WTC11 (cell line): ENCODE measurements around the gene SCO1. TPM values are rescaled to one million over a fixed set of nuclear protein-coding genes. Genes with fewer than 3 reads are reported as not detected.

ENCODE experiments used
- ATAC-seq: fragments of 200-7000 bp; cut with Tn5 transposase; 2 replicates; pipeline ENCODE4 v1.10.0; 2021; ENCODE audit warnings: mild to moderate bottlenecking, moderate library complexity
- CTCF ChIA-PET: fragments of 300-600 bp; sonication (Branson Sonifier 250); formaldehyde crosslinking; loops from one replicate; lab custom pipeline; 2021; ENCODE audit warnings: antibody characterized with exemption; lab: Charles Lee
- POLR2A ChIA-PET: fragments of 350-600 bp; sonication (Branson Sonifier 250); formaldehyde crosslinking; loops from one replicate; lab custom pipeline; 2021; ENCODE audit warnings: antibody characterized with exemption; lab: Charles Lee
- DNase-seq: peaks from one replicate; pipeline ENCODE4 v3.0.0; 2021; ENCODE audit warnings: low spot score
- H3K27ac Mint-ChIP-seq: 2 replicates; pipeline ENCODE4 v1.8.0; 2021; ENCODE audit warnings: mixed read lengths
- H3K27me3 Mint-ChIP-seq: 2 replicates; pipeline ENCODE4 v1.8.0; 2021; ENCODE audit warnings: low read depth, mild to moderate bottlenecking, moderate library complexity, mixed read lengths
- H3K36me3 Mint-ChIP-seq: 2 replicates; pipeline ENCODE4 v1.8.0; 2021; ENCODE audit warnings: mixed read lengths
- H3K4me1 Mint-ChIP-seq: 2 replicates; pipeline ENCODE4 v1.8.0; 2022; ENCODE audit warnings: mixed read lengths
- H3K4me3 Mint-ChIP-seq: 2 replicates; pipeline ENCODE4 v1.8.0; 2021; ENCODE audit warnings: mild to moderate bottlenecking, moderate library complexity, mixed read lengths
- H3K9me3 Mint-ChIP-seq: 2 replicates; pipeline ENCODE4 v1.8.0; 2021; ENCODE audit warnings: mixed read lengths
- ATF3 ChIP-seq: sonication (generic); formaldehyde crosslinking; conservative IDR thresholded peaks from 2 replicates; pipeline ENCODE4 v1.8.1; 2022; ENCODE audit warnings: mild to moderate bottlenecking, missing genetic modification reagents
- ATF6 ChIP-seq: sonication (generic); formaldehyde crosslinking; IDR thresholded peaks from 2 replicates; pipeline ENCODE4 v1.8.1; 2023; ENCODE audit warnings: mild to moderate bottlenecking, missing genetic modification reagents
- CREM ChIP-seq: sonication (generic); formaldehyde crosslinking; IDR thresholded peaks from 2 replicates; pipeline ENCODE4 v1.8.1; 2022; ENCODE audit warnings: mild to moderate bottlenecking, missing genetic modification reagents, moderate library complexity
- EMX1 ChIP-seq: fragments of 250-450 bp; sonication (Bioruptor Pico); IDR thresholded peaks from 2 replicates; pipeline ENCODE4 v1.8.0; 2021; ENCODE audit warnings: mild to moderate bottlenecking
- ETV6 ChIP-seq: sonication (generic); formaldehyde crosslinking; IDR thresholded peaks from 2 replicates; pipeline ENCODE4 v1.8.1; 2022; ENCODE audit warnings: mild to moderate bottlenecking, missing genetic modification reagents
- FOXK1 ChIP-seq: sonication (generic); formaldehyde crosslinking; IDR thresholded peaks from 2 replicates; pipeline ENCODE4 v1.8.0; 2022; ENCODE audit warnings: mild to moderate bottlenecking, moderate library complexity, missing genetic modification reagents
- JUN ChIP-seq: sonication (generic); formaldehyde crosslinking; IDR thresholded peaks from 2 replicates; pipeline ENCODE4 v1.8.0; 2023; ENCODE audit warnings: mild to moderate bottlenecking, missing genetic modification reagents
- MAX ChIP-seq: sonication (generic); formaldehyde crosslinking; IDR thresholded peaks from 2 replicates; pipeline ENCODE4 v1.8.0; 2022; ENCODE audit warnings: mild to moderate bottlenecking, missing genetic modification reagents
- MXD4 ChIP-seq: fragments of 250-450 bp; sonication (Bioruptor Pico); IDR thresholded peaks from 2 replicates; pipeline ENCODE4 v1.8.0; 2021; ENCODE audit warnings: mild to moderate bottlenecking, moderate library complexity, borderline replicate concordance
- NFATC4 ChIP-seq: fragments of 250-450 bp; sonication (Bioruptor Pico); IDR thresholded peaks from 2 replicates; pipeline ENCODE4 v1.9.0; 2021; ENCODE audit warnings: mild to moderate bottlenecking
- NFE2L1 ChIP-seq: sonication (generic); formaldehyde crosslinking; IDR thresholded peaks from 2 replicates; pipeline ENCODE4 v1.8.1; 2023; ENCODE audit warnings: missing genetic modification reagents
- NR3C1 ChIP-seq: sonication (generic); formaldehyde crosslinking; conservative IDR thresholded peaks from 2 replicates; pipeline ENCODE4 v1.8.1; 2023; ENCODE audit warnings: low read depth, mild to moderate bottlenecking, missing genetic modification reagents
- RELA ChIP-seq: sonication (generic); formaldehyde crosslinking; IDR thresholded peaks from 2 replicates; pipeline ENCODE4 v1.8.1; 2022; ENCODE audit warnings: missing genetic modification reagents, mild to moderate bottlenecking, borderline replicate concordance
- SMAD3 ChIP-seq: sonication (generic); formaldehyde crosslinking; IDR thresholded peaks from 2 replicates; pipeline ENCODE4 v1.8.0; 2022; ENCODE audit warnings: missing genetic modification reagents, mild to moderate bottlenecking, borderline replicate concordance
- TEAD1 ChIP-seq: sonication (generic); formaldehyde crosslinking; IDR thresholded peaks from 2 replicates; pipeline ENCODE4 v1.8.0; 2022; ENCODE audit warnings: mild to moderate bottlenecking, missing genetic modification reagents
- TP53 ChIP-seq: sonication (generic); formaldehyde crosslinking; IDR thresholded peaks from 2 replicates; pipeline ENCODE4 v1.8.1; 2023; ENCODE audit warnings: mild to moderate bottlenecking, missing genetic modification reagents
- ZBTB21 ChIP-seq: sonication (generic); formaldehyde crosslinking; IDR thresholded peaks from 2 replicates; pipeline ENCODE4 v1.8.1; 2023; ENCODE audit warnings: mild to moderate bottlenecking, missing genetic modification reagents, borderline replicate concordance
- ZNF138 ChIP-seq: sonication (generic); formaldehyde crosslinking; conservative IDR thresholded peaks from 2 replicates; pipeline ENCODE4 v1.8.1; 2022; ENCODE audit warnings: mild to moderate bottlenecking, moderate library complexity, missing genetic modification reagents
- ZNF219 ChIP-seq: sonication (generic); formaldehyde crosslinking; IDR thresholded peaks from 2 replicates; pipeline ENCODE4 v1.8.0; 2023; ENCODE audit warnings: missing genetic modification reagents, mild to moderate bottlenecking, borderline replicate concordance
- ZNF423 ChIP-seq: fragments of 250-450 bp; sonication (Bioruptor Pico); IDR thresholded peaks from 2 replicates; pipeline ENCODE4 v2.1.2; 2022; ENCODE audit warnings: mild to moderate bottlenecking, moderate library complexity
- total RNA-seq: library from RNA; stranded (reverse); gene quantifications from 3 replicates; pipeline ENCODE4 v1.2.3, GENCODE V29; 2021
- TF ChIP-seq, protein P1 (sequence below): sonication (generic); formaldehyde crosslinking; conservative IDR thresholded peaks from 2 replicates; pipeline ENCODE4 v1.8.1; 2023; ENCODE audit warnings: mild to moderate bottlenecking, low read depth, missing genetic modification reagents, moderate library complexity
- TF ChIP-seq, protein P2 (sequence below): sonication (generic); formaldehyde crosslinking; IDR thresholded peaks from 2 replicates; pipeline ENCODE4 v1.8.0; 2023; ENCODE audit warnings: missing genetic modification reagents, mild to moderate bottlenecking, borderline replicate concordance
- TF ChIP-seq, protein P3 (sequence below): fragments of 250-450 bp; sonication (Bioruptor Pico); IDR thresholded peaks from 2 replicates; pipeline ENCODE4 v1.9.0; 2021; ENCODE audit warnings: mild to moderate bottlenecking
- TF ChIP-seq, protein P4 (sequence below): sonication (generic); formaldehyde crosslinking; IDR thresholded peaks from 2 replicates; pipeline ENCODE4 v1.8.1; 2023; ENCODE audit warnings: mild to moderate bottlenecking, missing genetic modification reagents

The SCO1 gene
- total RNA-seq, 1 experiment from 2014 or later, result 63.8 TPM

DNA sequence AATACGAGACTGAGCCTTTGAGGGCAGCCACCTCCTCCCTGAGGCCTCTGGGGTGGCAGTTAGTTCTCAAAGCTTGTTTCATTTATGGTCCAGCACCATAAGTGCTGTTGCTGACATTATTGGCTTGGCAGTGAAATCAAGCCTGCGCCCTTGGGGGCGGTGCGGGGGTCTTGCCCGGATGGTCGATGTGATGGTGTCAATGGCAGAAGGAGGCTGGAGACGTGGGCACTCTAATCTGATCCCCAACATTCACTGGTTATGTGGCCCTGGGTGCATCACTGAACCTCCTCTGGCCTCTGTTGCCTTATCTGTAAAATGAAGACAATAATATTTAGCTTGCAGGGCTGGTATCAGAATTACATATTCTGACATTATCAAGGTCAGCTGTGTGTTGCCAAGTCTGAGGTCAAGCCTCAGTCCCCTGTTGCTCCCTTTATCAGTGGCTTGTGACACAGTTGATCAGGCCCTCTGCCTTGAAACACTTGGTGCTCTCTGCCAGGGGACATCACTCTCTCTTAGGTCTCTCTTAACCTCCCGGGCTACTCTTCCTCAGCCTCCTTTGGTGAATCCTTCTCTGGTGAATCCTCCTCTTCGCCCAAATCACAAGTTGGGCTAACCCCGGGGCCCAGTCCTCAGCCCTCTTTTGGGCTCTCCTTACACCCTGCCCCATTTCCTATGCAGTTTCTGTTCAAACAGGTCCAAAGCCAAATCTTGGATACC is 44.2 kb upstream of the SCO1 start:
- no peak for ATAC-seq
- no peak for TF ChIP-seq MAX (CRISPR knock-in tag)
- TF ChIP-seq MXD4 (CRISPR knock-in tag), result no peak
- TF ChIP-seq, protein P1, sequence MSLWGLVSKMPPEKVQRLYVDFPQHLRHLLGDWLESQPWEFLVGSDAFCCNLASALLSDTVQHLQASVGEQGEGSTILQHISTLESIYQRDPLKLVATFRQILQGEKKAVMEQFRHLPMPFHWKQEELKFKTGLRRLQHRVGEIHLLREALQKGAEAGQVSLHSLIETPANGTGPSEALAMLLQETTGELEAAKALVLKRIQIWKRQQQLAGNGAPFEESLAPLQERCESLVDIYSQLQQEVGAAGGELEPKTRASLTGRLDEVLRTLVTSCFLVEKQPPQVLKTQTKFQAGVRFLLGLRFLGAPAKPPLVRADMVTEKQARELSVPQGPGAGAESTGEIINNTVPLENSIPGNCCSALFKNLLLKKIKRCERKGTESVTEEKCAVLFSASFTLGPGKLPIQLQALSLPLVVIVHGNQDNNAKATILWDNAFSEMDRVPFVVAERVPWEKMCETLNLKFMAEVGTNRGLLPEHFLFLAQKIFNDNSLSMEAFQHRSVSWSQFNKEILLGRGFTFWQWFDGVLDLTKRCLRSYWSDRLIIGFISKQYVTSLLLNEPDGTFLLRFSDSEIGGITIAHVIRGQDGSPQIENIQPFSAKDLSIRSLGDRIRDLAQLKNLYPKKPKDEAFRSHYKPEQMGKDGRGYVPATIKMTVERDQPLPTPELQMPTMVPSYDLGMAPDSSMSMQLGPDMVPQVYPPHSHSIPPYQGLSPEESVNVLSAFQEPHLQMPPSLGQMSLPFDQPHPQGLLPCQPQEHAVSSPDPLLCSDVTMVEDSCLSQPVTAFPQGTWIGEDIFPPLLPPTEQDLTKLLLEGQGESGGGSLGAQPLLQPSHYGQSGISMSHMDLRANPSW, result no peak
- TF ChIP-seq TP53 (CRISPR knock-in tag), result no peak
- TF ChIP-seq, protein P2, sequence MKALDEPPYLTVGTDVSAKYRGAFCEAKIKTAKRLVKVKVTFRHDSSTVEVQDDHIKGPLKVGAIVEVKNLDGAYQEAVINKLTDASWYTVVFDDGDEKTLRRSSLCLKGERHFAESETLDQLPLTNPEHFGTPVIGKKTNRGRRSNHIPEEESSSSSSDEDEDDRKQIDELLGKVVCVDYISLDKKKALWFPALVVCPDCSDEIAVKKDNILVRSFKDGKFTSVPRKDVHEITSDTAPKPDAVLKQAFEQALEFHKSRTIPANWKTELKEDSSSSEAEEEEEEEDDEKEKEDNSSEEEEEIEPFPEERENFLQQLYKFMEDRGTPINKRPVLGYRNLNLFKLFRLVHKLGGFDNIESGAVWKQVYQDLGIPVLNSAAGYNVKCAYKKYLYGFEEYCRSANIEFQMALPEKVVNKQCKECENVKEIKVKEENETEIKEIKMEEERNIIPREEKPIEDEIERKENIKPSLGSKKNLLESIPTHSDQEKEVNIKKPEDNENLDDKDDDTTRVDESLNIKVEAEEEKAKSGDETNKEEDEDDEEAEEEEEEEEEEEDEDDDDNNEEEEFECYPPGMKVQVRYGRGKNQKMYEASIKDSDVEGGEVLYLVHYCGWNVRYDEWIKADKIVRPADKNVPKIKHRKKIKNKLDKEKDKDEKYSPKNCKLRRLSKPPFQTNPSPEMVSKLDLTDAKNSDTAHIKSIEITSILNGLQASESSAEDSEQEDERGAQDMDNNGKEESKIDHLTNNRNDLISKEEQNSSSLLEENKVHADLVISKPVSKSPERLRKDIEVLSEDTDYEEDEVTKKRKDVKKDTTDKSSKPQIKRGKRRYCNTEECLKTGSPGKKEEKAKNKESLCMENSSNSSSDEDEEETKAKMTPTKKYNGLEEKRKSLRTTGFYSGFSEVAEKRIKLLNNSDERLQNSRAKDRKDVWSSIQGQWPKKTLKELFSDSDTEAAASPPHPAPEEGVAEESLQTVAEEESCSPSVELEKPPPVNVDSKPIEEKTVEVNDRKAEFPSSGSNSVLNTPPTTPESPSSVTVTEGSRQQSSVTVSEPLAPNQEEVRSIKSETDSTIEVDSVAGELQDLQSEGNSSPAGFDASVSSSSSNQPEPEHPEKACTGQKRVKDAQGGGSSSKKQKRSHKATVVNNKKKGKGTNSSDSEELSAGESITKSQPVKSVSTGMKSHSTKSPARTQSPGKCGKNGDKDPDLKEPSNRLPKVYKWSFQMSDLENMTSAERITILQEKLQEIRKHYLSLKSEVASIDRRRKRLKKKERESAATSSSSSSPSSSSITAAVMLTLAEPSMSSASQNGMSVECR (CRISPR knock-in tag), result no peak
- TF ChIP-seq ZBTB21 (CRISPR knock-in tag), result no peak
- no peak for TF ChIP-seq ATF3 (CRISPR knock-in tag)
- TF ChIP-seq ZNF138 (CRISPR knock-in tag), result no peak
- no peak for TF ChIP-seq EMX1 (CRISPR knock-in tag)
- TF ChIP-seq FOXK1 (CRISPR knock-in tag), result no peak
- no peak for TF ChIP-seq SMAD3 (CRISPR knock-in tag)
- TF ChIP-seq TEAD1, result no peak
- no peak for TF ChIP-seq ATF6 (CRISPR knock-in tag)
- TF ChIP-seq, all 79 proteins: peak for 0
- no peak overlapping the region for H3K27ac Mint-ChIP-seq
- POLR2A ChIA-PET, result no interaction called here
- no peaks in the 10 kb centered on the region for H3K9me3 Mint-ChIP-seq
- DNase-seq, result no peak
- CTCF ChIA-PET, result interaction anchor here (0.8 to 2.0 kb wide), 4 partner anchors 31 to 103 kb away, joined by 3 to 6 read pairs (median 4); no protein-coding TSS in a partner anchor
- no peaks in the 10 kb centered on the region for H3K36me3 Mint-ChIP-seq
- no peaks in the 10 kb centered on the region for H3K27me3 Mint-ChIP-seq
- peaks cover 13% of the 10 kb centered on the region for H3K4me1 Mint-ChIP-seq
- no peak overlapping the region for H3K4me3 Mint-ChIP-seq

GRCh38 chr17:10739386-10739785 is 42.1 kb upstream of the SCO1 start:
- Mint-ChIP-seq H3K4me3 (no peak overlapping the region), H3K27ac (no peak overlapping the region), H3K36me3 (no peaks in the 10 kb centered on the region), H3K4me1 (peaks cover 10% of the 10 kb centered on the region)
- ChIA-PET CTCF (interaction anchor here (0.6 to 3.8 kb wide), 3 partner anchors 18 to 105 kb away, joined by 3 to 99 read pairs (median 3); no protein-coding TSS in a partner anchor), POLR2A (interaction anchor here (0.7 kb wide), 1 partner anchor 974 kb away, joined by 3 read pairs; no protein-coding TSS in a partner anchor)
- TF ChIP-seq JUN, result no peak
- no peak for TF ChIP-seq ETV6 (CRISPR knock-in tag)
- no peak for TF ChIP-seq ZNF423 (CRISPR knock-in tag)
- TF ChIP-seq ZNF219 (CRISPR knock-in tag), result no peak
- no peak for TF ChIP-seq CREM (CRISPR knock-in tag)
- TF ChIP-seq, protein P3, sequence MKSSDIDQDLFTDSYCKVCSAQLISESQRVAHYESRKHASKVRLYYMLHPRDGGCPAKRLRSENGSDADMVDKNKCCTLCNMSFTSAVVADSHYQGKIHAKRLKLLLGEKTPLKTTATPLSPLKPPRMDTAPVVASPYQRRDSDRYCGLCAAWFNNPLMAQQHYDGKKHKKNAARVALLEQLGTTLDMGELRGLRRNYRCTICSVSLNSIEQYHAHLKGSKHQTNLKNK (CRISPR knock-in tag), result no peak
- TF ChIP-seq MXD4 (CRISPR knock-in tag), result no peak
- no peak for TF ChIP-seq NFE2L1 (CRISPR knock-in tag)
- TF ChIP-seq NR3C1 (CRISPR knock-in tag), result no peak
- TF ChIP-seq, protein P4, sequence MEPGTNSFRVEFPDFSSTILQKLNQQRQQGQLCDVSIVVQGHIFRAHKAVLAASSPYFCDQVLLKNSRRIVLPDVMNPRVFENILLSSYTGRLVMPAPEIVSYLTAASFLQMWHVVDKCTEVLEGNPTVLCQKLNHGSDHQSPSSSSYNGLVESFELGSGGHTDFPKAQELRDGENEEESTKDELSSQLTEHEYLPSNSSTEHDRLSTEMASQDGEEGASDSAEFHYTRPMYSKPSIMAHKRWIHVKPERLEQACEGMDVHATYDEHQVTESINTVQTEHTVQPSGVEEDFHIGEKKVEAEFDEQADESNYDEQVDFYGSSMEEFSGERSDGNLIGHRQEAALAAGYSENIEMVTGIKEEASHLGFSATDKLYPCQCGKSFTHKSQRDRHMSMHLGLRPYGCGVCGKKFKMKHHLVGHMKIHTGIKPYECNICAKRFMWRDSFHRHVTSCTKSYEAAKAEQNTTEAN (CRISPR knock-in tag), result no peak
- no peak for TF ChIP-seq NFATC4
- TF ChIP-seq RELA (CRISPR knock-in tag), result no peak
- TF ChIP-seq, all 79 proteins: peak for 0
- Mint-ChIP-seq H3K9me3 (no peaks in the 10 kb centered on the region), H3K27me3 (no peaks in the 10 kb centered on the region)
- ATAC-seq (no peak), DNase-seq (no peak)
